Stimulated activated CD8-positive, alpha-beta memory T cell treated with anti-CD3 and anti-CD28 coated beads, Interleukin-7, amount 100 ng/mL, for 48 hours (primary cell): ENCODE results near the gene HDAC3.
A peak's percentile ranks its signal among the peaks of the same experiment; 100 is the strongest.
"Not testable (repeated sequence)": the region's sequence is repeated elsewhere in the genome, so short reads cannot be mapped to it uniquely, and the experiment has no call there.

Experiments
- DNase-seq, 2 donors: peaks; one replicate each; pipeline ENCODE4 v3.0.0-alpha.2; 2020; ENCODE audit warnings: low read depth in 1 of 2; ENCODE audit errors: extremely low read depth in 1 of 2

HDAC3 gene

GRCh38 chr5:141636106-141636412 is 590 bp downstream of the HDAC3 start:
- no peak for DNase-seq

GRCh38 chr5:141635646-141636045 is 1.0 kb downstream of the HDAC3 start:
- DNase-seq = no peak

- DNase-seq = no peak
These were observed 1.9 kb downstream of the HDAC3 start for GRCh38 chr5:141634720-141635119.

GRCh38 chr5:141633871-141634561 is 2.6 kb downstream of the HDAC3 start:
- DNase-seq = no peak

- no peak for DNase-seq
These were observed 4.0 kb downstream of the HDAC3 start for GRCh38 chr5:141632650-141633049.

- no peak for DNase-seq
These were observed 6.0 kb downstream of the HDAC3 start for GRCh38 chr5:141630570-141631140.

- no peak for DNase-seq
These were observed 8.4 kb downstream of the HDAC3 start for GRCh38 chr5:141628175-141628788.

GRCh38 chr5:141623611-141624010 is 13.0 kb downstream of the HDAC3 start:
- DNase-seq = no peak

GRCh38 chr5:141623186-141623585 is 13.5 kb downstream of the HDAC3 start:
- DNase-seq = peak in 1 of 2 donors; percentile 9

GRCh38 chr5:141618804-141619554 is 17.7 kb downstream of the HDAC3 start, which contains the start of gene DIAPH1:
DIAPH1 (minus strand) TSS chr5:141619000; CDS start chr5:141618914, 86 bp downstream.
- DNase-seq = peak; percentile 97

- DNase-seq = peak in 1 of 2 donors; percentile 50
These were observed 18.4 kb downstream of the HDAC3 start for GRCh38 chr5:141618030-141618803.

GRCh38 chr5:141617682-141618029 is 19.0 kb downstream of the HDAC3 start:
- no peak for DNase-seq

- no peak for DNase-seq
These were observed 19.5 kb downstream of the HDAC3 start for GRCh38 chr5:141617128-141617527.

- DNase-seq = no peak
These were observed 20.5 kb downstream of the HDAC3 start for GRCh38 chr5:141615991-141616720.

GRCh38 chr5:141613344-141613743 is 23.3 kb downstream of the HDAC3 start:
- DNase-seq = no peak

- no peak for DNase-seq
These were observed 25.4 kb downstream of the HDAC3 start for GRCh38 chr5:141611289-141611688.

- DNase-seq = not testable (repeated sequence)
These were observed 26.7 kb downstream of the HDAC3 start for GRCh38 chr5:141609921-141610320.

GRCh38 chr5:141609044-141609443 is 27.6 kb downstream of the HDAC3 start:
- no peak for DNase-seq

GRCh38 chr5:141608557-141608956 is 28.1 kb downstream of the HDAC3 start:
- no peak for DNase-seq

- DNase-seq = no peak
These were observed 28.6 kb downstream of the HDAC3 start for GRCh38 chr5:141608046-141608445.
